Progenitor cell of endocrine pancreas (in vitro differentiated cells): ENCODE data around the gene URAD. TPM values are rescaled to one million over a fixed set of nuclear protein-coding genes. Genes with fewer than 3 reads are reported as not detected.

Experiments used
- DNase-seq: peaks from one replicate; pipeline ENCODE4 v3.0.0; 2021; ENCODE audit warnings: low spot score; ENCODE audit not compliant: unreplicated experiment
- H3K27ac Mint-ChIP-seq: 2 replicates; pipeline ENCODE4 v1.8.0; 2021; ENCODE audit warnings: mild to moderate bottlenecking, moderate library complexity, mixed read lengths
- H3K27me3 Mint-ChIP-seq: 2 replicates; pipeline ENCODE4 v1.8.0; 2021; ENCODE audit warnings: mixed read lengths
- H3K36me3 Mint-ChIP-seq: 2 replicates; pipeline ENCODE4 v1.8.0; 2022; ENCODE audit warnings: mixed read lengths; ENCODE audit not compliant: insufficient read depth
- H3K4me1 Mint-ChIP-seq: 2 replicates; pipeline ENCODE4 v1.8.0; 2021; ENCODE audit warnings: low read depth, mixed read lengths
- H3K4me3 Mint-ChIP-seq: 2 replicates; pipeline ENCODE4 v1.8.0; 2021; ENCODE audit warnings: low read depth, mild to moderate bottlenecking, moderate library complexity, mixed read lengths
- H3K9me3 Mint-ChIP-seq: 2 replicates; pipeline ENCODE4 v1.8.0; 2021; ENCODE audit warnings: low read depth, mixed read lengths
- CTCF ChIP-seq: fragments of 200-600 bp; sonication (generic); IDR thresholded peaks from one replicate; pipeline ENCODE4 v1.5.0; 2021; ENCODE audit warnings: antibody characterized with exemption, mild to moderate bottlenecking; ENCODE audit not compliant: unreplicated experiment
- total RNA-seq: library from RNA; stranded (reverse); gene quantifications from 2 replicates; pipeline ENCODE4 v1.2.1, GENCODE V29; 2021

URAD gene
- total RNA-seq, 1 donor from 2014 or later: not detected

- Mint-ChIP-seq H3K4me3 (peak overlapping the region; percentile 59), H3K9me3 (no peaks in the 10 kb centered on the region), H3K27ac (peak overlapping the region; percentile 30), H3K36me3 (no peaks in the 10 kb centered on the region), H3K4me1 (peaks cover 21% of the 10 kb centered on the region), H3K27me3 (peaks cover 92% of the 10 kb centered on the region)
- DNase-seq: no peak
- TF ChIP-seq CTCF: peak; percentile 26
Measured at GRCh38 chr13:27977476-27978300, 10.8 kb downstream of the URAD start.

DNA sequence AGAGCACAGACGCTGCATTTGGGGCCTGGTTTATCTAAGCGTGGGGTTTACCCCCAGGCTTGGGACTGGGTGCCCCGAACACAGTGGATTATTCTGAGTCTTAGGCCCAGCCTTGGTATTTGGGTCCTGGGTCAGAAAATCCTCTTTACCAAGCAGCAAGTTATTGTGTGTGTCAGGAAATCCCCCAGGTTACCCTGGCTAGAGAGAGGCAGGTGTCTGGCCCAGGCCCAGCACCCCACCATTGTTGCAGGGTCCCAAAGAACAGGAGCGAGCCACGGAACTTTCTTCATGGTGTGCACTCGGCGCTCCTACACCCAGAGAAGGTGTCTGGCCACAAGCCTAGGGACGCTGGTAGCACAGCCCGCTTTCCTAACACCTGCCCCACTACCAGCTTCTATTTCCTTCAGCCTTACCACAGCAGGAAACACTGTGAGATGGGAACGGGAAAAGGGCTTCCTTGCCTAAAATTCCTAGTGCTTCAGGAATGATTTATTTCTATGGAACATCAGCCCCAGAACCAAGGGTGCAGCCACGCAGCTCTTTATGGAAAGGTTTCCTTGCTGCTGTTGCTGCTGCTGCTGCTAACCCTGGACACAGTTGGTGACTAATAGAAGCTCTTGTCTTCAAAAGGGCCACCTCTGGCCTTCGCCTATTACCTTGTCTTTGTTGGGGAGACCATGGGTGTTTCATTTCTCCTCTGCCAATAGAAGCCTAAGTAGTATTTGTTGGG, 12.0 kb downstream of the URAD start:
- peak; percentile 9 for DNase-seq
- Mint-ChIP-seq H3K27me3 (peaks cover 91% of the 10 kb centered on the region), H3K9me3 (no peaks in the 10 kb centered on the region), H3K4me3 (no peak overlapping the region), H3K27ac (no peak overlapping the region), H3K36me3 (no peaks in the 10 kb centered on the region), H3K4me1 (peaks cover 18% of the 10 kb centered on the region)
- no peak for TF ChIP-seq CTCF

GRCh38 chr13:27975564-27976361, 12.7 kb downstream of the URAD start:
- peaks cover 15% of the 10 kb centered on the region for H3K4me1 Mint-ChIP-seq
- no peaks in the 10 kb centered on the region for H3K9me3 Mint-ChIP-seq
- no peaks in the 10 kb centered on the region for H3K36me3 Mint-ChIP-seq
- TF ChIP-seq CTCF: no peak
- peak overlapping the region; percentile 50 for H3K4me3 Mint-ChIP-seq
- DNase-seq: peak; percentile 15
- H3K27ac Mint-ChIP-seq: peak overlapping the region; percentile 81
- H3K27me3 Mint-ChIP-seq: peaks cover 91% of the 10 kb centered on the region

DNA sequence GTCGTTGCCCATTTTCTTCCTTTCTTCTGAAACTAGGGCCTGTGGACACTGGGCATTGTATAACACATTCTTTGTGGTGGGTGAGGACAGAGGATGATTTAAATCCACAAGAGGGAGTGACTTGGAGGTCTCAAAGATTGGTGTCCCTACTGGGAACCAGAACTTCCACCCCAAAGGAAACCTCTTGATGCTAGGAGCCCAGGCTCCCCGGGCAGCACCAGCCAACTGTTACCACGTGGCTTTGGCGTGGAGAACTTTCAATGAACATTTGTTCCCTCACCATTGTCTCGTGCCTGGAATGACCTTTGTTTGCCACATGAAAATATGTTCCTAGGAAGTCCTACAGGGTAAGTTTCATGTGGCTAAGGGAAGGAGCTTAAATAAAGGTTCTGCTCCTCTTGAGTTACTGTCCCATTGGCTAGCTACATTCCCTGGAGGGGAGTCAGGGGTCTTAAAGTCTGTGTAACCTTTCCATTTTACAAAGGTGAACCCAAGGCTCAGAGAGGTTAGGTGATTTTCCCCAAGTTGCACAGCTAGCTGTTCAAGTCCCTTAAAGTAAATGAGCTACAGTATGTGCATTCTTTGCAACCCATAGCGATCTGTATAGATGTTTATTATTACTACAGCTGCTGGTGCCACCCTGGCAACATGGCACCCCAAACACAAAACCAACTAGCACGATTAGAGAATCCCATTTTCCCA, 14.4 kb downstream of the URAD start:
- Mint-ChIP-seq H3K4me1 (peaks cover 21% of the 10 kb centered on the region), H3K4me3 (no peak overlapping the region), H3K27me3 (peaks cover 91% of the 10 kb centered on the region), H3K36me3 (no peaks in the 10 kb centered on the region), H3K9me3 (no peaks in the 10 kb centered on the region), H3K27ac (no peak overlapping the region)
- TF ChIP-seq CTCF: no peak
- DNase-seq: no peak
